Right lobe of liver (tissue), 4 donors: ENCODE measurements around the gene CYP4Z1.
"Not testable (repeated sequence)": the region's sequence is repeated elsewhere in the genome, so short reads cannot be mapped to it uniquely, and the experiment has no call there.

Experiments
- CTCF ChIP-seq, 4 donors: fragments of 200-600 bp in 3 of 4; fragments of 450-650 bp in 1 of 4; IDR thresholded peaks; one replicate each; pipeline versions ENCODE4 v1.5.1 to v1.8.0; 2016 to 2022; ENCODE audit warnings: antibody characterized with exemption in 4 of 4, mild to moderate bottlenecking in 2 of 4
- POLR2A ChIP-seq: fragments of 450-650 bp; IDR thresholded peaks from one replicate; pipeline ENCODE4 v1.6.1; 2017; ENCODE audit warnings: antibody characterized with exemption, mild to moderate bottlenecking
- donor health status: DM: no; HTN: no; CAD: no.
- donor health status: DM: no; HTN: no; CAD: no.
- donor health status: DM: no; HTN: yes; CAD: no.

- TF ChIP-seq CTCF (IDR thresholded peaks at IDR 0.05); POLR2A: not testable (repeated sequence)
These were observed 65.6 kb downstream of the CYP4Z1 start for GRCh38 chr1:47132665-47133064.
